GM10266 (cell line): ENCODE data around the gene LRRC8B.

Experiments
- DNase-seq: peaks from one replicate; pipeline ENCODE4 v3.0.0; 2012; ENCODE audit errors: extremely low spot score
- CTCF ChIP-seq: IDR thresholded peaks from 2 replicates; pipeline ENCODE4 v1.5.1; 2012; ENCODE audit warnings: mild to moderate bottlenecking, low read depth; ENCODE audit not compliant: control insufficient read depth, insufficient read depth; ENCODE audit errors: missing control alignments

LRRC8B gene

GRCh38 chr1:89631816-89632656 is 107.4 kb downstream of the LRRC8B start:
- no peak for DNase-seq
- no peak for TF ChIP-seq CTCF

- DNase-seq, result peak; percentile 89
These were observed 108.1 kb downstream of the LRRC8B start, which contains the start of gene LRRC8C for GRCh38 chr1:89632657-89633247. TSS of gene LRRC8C (plus strand) at chr1:89633120. CDS start at chr1:89686474, 53,354 bp downstream.

GRCh38 chr1:89633248-89633799 is 108.7 kb downstream of the LRRC8B start:
- DNase-seq, result peak; percentile 66
- no peak for TF ChIP-seq CTCF

More at GRCh38 chr1:89632657-89633247, 108.1 kb downstream of the LRRC8B start, which contains the start of gene LRRC8C:
- TF ChIP-seq CTCF, result peak; percentile 91

- no peak for DNase-seq
- TF ChIP-seq CTCF, result no peak
These were observed 109.4 kb downstream of the LRRC8B start for GRCh38 chr1:89633800-89634625.

- no peak for TF ChIP-seq CTCF
- no peak for DNase-seq
These were observed 111.5 kb downstream of the LRRC8B start for GRCh38 chr1:89635825-89636815.

- DNase-seq, result no peak
- TF ChIP-seq CTCF, result no peak
These were observed 112.9 kb downstream of the LRRC8B start for GRCh38 chr1:89637496-89637895.
